NB4 (cell line): ENCODE measurements around the gene LRRC4.

Experiments
- POLR2A ChIP-seq: IDR thresholded peaks from 2 replicates; pipeline ENCODE4 v1.6.1; 2011; ENCODE audit warnings: mild to moderate bottlenecking; ENCODE audit not compliant: insufficient read length; ENCODE audit errors: extremely low read depth
- TF ChIP-seq, protein P1 (sequence below): IDR thresholded peaks from one replicate; pipeline ENCODE4 v1.5.1; 2012; ENCODE audit warnings: low read depth, low read length

DNA sequence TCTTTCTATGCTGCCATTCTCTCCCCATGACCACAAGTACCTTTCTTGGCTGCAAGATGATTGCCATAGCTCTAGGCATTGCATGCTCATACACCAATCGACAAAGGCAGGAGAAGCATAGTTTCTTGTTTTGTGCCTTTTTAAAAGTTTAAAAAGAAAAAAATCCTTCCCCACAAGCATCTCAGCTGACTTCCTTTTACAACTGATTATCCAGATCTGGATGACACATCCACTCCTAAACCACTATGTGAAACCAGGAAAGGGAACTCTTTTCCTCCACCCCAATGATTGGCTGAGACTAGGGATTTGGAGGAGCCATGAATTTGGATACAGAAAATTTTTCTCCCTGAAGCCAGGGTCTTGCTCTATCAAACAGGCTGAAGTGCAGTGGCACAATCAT lies 14.5 kb upstream of the LRRC4 start:
- TF ChIP-seq, protein P1, sequence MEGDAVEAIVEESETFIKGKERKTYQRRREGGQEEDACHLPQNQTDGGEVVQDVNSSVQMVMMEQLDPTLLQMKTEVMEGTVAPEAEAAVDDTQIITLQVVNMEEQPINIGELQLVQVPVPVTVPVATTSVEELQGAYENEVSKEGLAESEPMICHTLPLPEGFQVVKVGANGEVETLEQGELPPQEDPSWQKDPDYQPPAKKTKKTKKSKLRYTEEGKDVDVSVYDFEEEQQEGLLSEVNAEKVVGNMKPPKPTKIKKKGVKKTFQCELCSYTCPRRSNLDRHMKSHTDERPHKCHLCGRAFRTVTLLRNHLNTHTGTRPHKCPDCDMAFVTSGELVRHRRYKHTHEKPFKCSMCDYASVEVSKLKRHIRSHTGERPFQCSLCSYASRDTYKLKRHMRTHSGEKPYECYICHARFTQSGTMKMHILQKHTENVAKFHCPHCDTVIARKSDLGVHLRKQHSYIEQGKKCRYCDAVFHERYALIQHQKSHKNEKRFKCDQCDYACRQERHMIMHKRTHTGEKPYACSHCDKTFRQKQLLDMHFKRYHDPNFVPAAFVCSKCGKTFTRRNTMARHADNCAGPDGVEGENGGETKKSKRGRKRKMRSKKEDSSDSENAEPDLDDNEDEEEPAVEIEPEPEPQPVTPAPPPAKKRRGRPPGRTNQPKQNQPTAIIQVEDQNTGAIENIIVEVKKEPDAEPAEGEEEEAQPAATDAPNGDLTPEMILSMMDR, result no peak
- TF ChIP-seq POLR2A, result no peak
